Measurements from ENCODE around the gene PIP4K2A. TPM values are rescaled to one million over a fixed set of nuclear protein-coding genes. Genes with fewer than 3 reads are reported as not detected.

PIP4K2A gene
- total RNA-seq, 1 experiment from 2014 or later, result 21.4 TPM

GRCh38 chr10:22711373-22711772 lies 3.0 kb downstream of the PIP4K2A start:
- BruUV-seq (replicated peaks), result no TSS peak

GRCh38 chr10:22710139-22710745 lies 4.1 kb downstream of the PIP4K2A start:
- Histone ChIP-seq H3K36me3 (ENCODE audit: low read depth) (no peaks in the 10 kb centered on the region), H3F3A (ENCODE audit: insufficient read depth, low read depth) (no peaks in the 10 kb centered on the region), H3K9me2 (ENCODE audit: insufficient read depth) (no peaks in the 10 kb centered on the region), H3K27ac (no peak overlapping the region), H3K27me3 (ENCODE audit: insufficient read depth, low read depth) (no peaks in the 10 kb centered on the region), H4K20me1 (ENCODE audit: insufficient read depth) (no peaks in the 10 kb centered on the region), H3K79me2 (ENCODE audit: low read depth) (peaks cover 50% of the 10 kb centered on the region), H2AFZ (no peak overlapping the region), H3K4me3 (no peak overlapping the region), H3K9me3 (ENCODE audit: insufficient read depth, low read depth) (no peaks in the 10 kb centered on the region), H3K4me2 (no peak overlapping the region), H3K4me1 (replicated peaks; ENCODE audit: insufficient read depth) (peaks cover 12% of the 10 kb centered on the region)
- CTCF ChIA-PET, result no interaction called here
- TF ChIP-seq CTCF (conservative IDR thresholded peaks at IDR 0.05), result no peak
- TF ChIP-seq EZH2 (IDR thresholded peaks at IDR 0.05; ENCODE audit: low read depth), result no peak
- intact Hi-C loops (cut with micrococcal nuclease; ENCODE audit: unreplicated experiment), result loop anchor here (10.0 kb wide), 3 partner anchors 275 to 385 kb away; partner anchors contain the start of gene BMI1
- DNase-seq, result no peak
- no TSS peak for BruUV-seq (replicated peaks)
- POLR2A ChIA-PET (ENCODE audit: unreplicated experiment), result no interaction called here

More at GRCh38 chr10:22711373-22711772, 3.0 kb downstream of the PIP4K2A start:
- Histone ChIP-seq H3K9me3 (ENCODE audit: insufficient read depth, low read depth) (no peaks in the 10 kb centered on the region), H3K9me2 (ENCODE audit: insufficient read depth) (no peaks in the 10 kb centered on the region), H3F3A (ENCODE audit: insufficient read depth, low read depth) (no peaks in the 10 kb centered on the region), H4K20me1 (ENCODE audit: insufficient read depth) (no peaks in the 10 kb centered on the region), H3K4me3 (no peak overlapping the region), H3K4me1 (replicated peaks; ENCODE audit: insufficient read depth) (peaks cover 12% of the 10 kb centered on the region), H3K79me2 (ENCODE audit: low read depth) (peaks cover 50% of the 10 kb centered on the region), H3K36me3 (ENCODE audit: low read depth) (no peaks in the 10 kb centered on the region), H3K27ac (no peak overlapping the region), H3K27me3 (ENCODE audit: insufficient read depth, low read depth) (no peaks in the 10 kb centered on the region), H3K4me2 (no peak overlapping the region), H2AFZ (no peak overlapping the region)
- no peak for DNase-seq
- intact Hi-C loops (cut with micrococcal nuclease; ENCODE audit: unreplicated experiment), result loop anchor here (10.0 kb wide), 3 partner anchors 273 to 387 kb away; partner anchors contain the start of gene BMI1
- ChIA-PET POLR2A (ENCODE audit: unreplicated experiment) (no interaction called here), CTCF (no interaction called here)
- TF ChIP-seq CTCF (conservative IDR thresholded peaks at IDR 0.05) (no peak), EZH2 (IDR thresholded peaks at IDR 0.05; ENCODE audit: low read depth) (no peak)

- intact Hi-C loops (cut with micrococcal nuclease; ENCODE audit: unreplicated experiment), result no loop called here
- Histone ChIP-seq H3K36me3 (ENCODE audit: low read depth) (no peaks in the 10 kb centered on the region), H3K9me2 (ENCODE audit: insufficient read depth) (no peaks in the 10 kb centered on the region), H2AFZ (no peak overlapping the region), H3K4me3 (no peak overlapping the region), H3K27ac (no peak overlapping the region), H3K27me3 (ENCODE audit: insufficient read depth, low read depth) (no peaks in the 10 kb centered on the region), H3K4me1 (replicated peaks; ENCODE audit: insufficient read depth) (peaks cover 12% of the 10 kb centered on the region), H3K79me2 (ENCODE audit: low read depth) (peaks cover 50% of the 10 kb centered on the region), H3K9me3 (ENCODE audit: insufficient read depth, low read depth) (no peaks in the 10 kb centered on the region), H4K20me1 (ENCODE audit: insufficient read depth) (no peaks in the 10 kb centered on the region), H3F3A (ENCODE audit: insufficient read depth, low read depth) (no peaks in the 10 kb centered on the region), H3K4me2 (no peak overlapping the region)
- BruUV-seq (replicated peaks), result no TSS peak
- CTCF ChIA-PET, result no interaction called here
- no peak for DNase-seq
- POLR2A ChIA-PET (ENCODE audit: unreplicated experiment), result no interaction called here
- no peak for TF ChIP-seq CTCF (conservative IDR thresholded peaks at IDR 0.05)
- no peak for TF ChIP-seq EZH2 (IDR thresholded peaks at IDR 0.05; ENCODE audit: low read depth)
These were observed 5.6 kb downstream of the PIP4K2A start for GRCh38 chr10:22708772-22709171.
